ENCODE measurements around the gene NEK1. TPM values are rescaled to one million over a fixed set of nuclear protein-coding genes. Genes with fewer than 3 reads are reported as not detected.
"Not testable (repeated sequence)": the region's sequence is repeated elsewhere in the genome, so short reads cannot be mapped to it uniquely, and the experiment has no call there.

NEK1 gene
- total and polyA plus RNA-seq, 2 experiments from 2014 or later = 7.6 to 14.3 TPM

DNA sequence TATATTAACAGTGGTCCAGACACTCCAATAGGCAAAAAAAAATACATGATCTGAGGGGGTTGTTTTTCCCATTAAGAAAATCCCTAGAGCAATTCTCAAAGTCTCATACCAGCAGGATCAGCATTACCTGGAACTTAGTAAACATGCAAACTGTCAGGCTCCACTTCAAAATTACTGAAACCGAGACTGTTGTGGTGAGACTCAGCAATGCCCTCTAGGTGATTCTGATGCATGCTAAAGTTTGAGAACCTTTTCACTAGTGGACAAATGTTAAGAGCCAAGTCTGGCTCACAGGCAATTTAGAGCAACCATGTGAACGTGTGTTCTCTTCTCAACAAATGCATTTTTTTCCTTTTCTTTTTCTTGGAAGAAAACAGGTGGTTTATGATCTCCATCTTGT lies 30.2 kb downstream of the NEK1 start:
- Histone ChIP-seq H3K4me2 (ENCODE audit: unreplicated experiment) (no peak overlapping the region), H3K9ac (no peak overlapping the region), H3K9me2 (ENCODE audit: insufficient read depth) (no peaks in the 10 kb centered on the region), H3K27me3 (replicated peaks; ENCODE audit: insufficient read depth) (no peaks in the 10 kb centered on the region), H3K4me3 (no peak overlapping the region), H3K36me3 (ENCODE audit: low read depth) (peaks cover 4% of the 10 kb centered on the region; the same call in 1 of the 2 replicates), H3K9me3 (ENCODE audit: low read depth) (no peaks in the 10 kb centered on the region), H4K20me1 (ENCODE audit: insufficient read depth) (no peaks in the 10 kb centered on the region), H2AFZ (no peak overlapping the region), H3F3A (ENCODE audit: insufficient read depth) (no peaks in the 10 kb centered on the region), H3K79me2 (ENCODE audit: insufficient read depth) (no peaks in the 10 kb centered on the region), H3K27ac (no peak overlapping the region), H3K4me1 (ENCODE audit: insufficient read depth) (peaks cover 13% of the 10 kb centered on the region; the same call in 1 of the 2 replicates)
- in situ Hi-C loops (cut with MboI) = no loop called here
- 94 to 100% methylated on average over 2 of the region's 2 CpGs for WGBS, 2 experiments (ENCODE audit: low coverage in 1 of 2, low lambda C conversion rate in 2 of 2, missing lambda C conversion rate in 2 of 2)
- TF ChIP-seq EZH2 (IDR thresholded peaks at IDR 0.05; ENCODE audit: insufficient read depth, poor library complexity, severe bottlenecking) = no peak
- TF ChIP-seq EZH2phosphoT487 (IDR thresholded peaks at IDR 0.05; ENCODE audit: insufficient read depth, low read depth) = no peak
- no peak for DNase-seq

DNA sequence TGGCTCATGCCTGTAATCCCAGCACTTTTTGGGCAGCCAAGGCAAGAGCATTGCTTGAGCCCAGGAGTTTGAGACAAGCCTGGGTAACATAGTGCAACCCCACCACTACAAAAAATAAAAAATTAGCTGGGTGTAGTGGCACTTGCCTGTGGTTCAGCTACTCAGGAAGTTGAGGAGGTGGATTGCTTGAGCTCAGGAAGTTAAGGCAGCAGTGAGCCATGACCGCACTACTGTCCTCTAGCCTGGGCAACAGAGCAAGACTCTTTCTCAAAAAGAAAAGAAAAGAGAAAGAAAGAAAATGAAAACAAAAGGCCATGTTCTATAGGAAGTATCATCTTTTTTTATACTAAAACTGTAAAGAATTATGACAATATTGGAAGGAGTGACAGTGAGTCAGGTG lies 38.5 kb downstream of the NEK1 start:
- Histone ChIP-seq H3K4me2 (ENCODE audit: unreplicated experiment) (no peak overlapping the region), H2AFZ (no peak overlapping the region), H4K20me1 (ENCODE audit: insufficient read depth) (no peaks in the 10 kb centered on the region), H3K36me3 (ENCODE audit: low read depth) (peaks cover 4% of the 10 kb centered on the region; the same call in 1 of the 2 replicates), H3K79me2 (ENCODE audit: insufficient read depth) (no peaks in the 10 kb centered on the region), H3K4me1 (ENCODE audit: insufficient read depth) (no peaks in the 10 kb centered on the region), H3K4me3 (no peak overlapping the region), H3K9ac (no peak overlapping the region), H3K27me3 (replicated peaks; ENCODE audit: insufficient read depth) (no peaks in the 10 kb centered on the region), H3F3A (ENCODE audit: insufficient read depth) (no peaks in the 10 kb centered on the region; the same call in 1 of the 2 replicates), H3K9me3 (ENCODE audit: low read depth) (no peaks in the 10 kb centered on the region), H3K27ac (no peak overlapping the region), H3K9me2 (ENCODE audit: insufficient read depth) (no peaks in the 10 kb centered on the region)
- in situ Hi-C loops (cut with MboI) = no loop called here
- 97 to 100% methylated on average over 1 of the region's 1 CpG for WGBS, 2 experiments (ENCODE audit: low coverage in 1 of 2, low lambda C conversion rate in 2 of 2, missing lambda C conversion rate in 2 of 2)
- no peak for TF ChIP-seq EZH2 (IDR thresholded peaks at IDR 0.05; ENCODE audit: insufficient read depth, poor library complexity, severe bottlenecking)
- no peak for TF ChIP-seq EZH2phosphoT487 (IDR thresholded peaks at IDR 0.05; ENCODE audit: insufficient read depth, low read depth)
- DNase-seq = no peak

DNA sequence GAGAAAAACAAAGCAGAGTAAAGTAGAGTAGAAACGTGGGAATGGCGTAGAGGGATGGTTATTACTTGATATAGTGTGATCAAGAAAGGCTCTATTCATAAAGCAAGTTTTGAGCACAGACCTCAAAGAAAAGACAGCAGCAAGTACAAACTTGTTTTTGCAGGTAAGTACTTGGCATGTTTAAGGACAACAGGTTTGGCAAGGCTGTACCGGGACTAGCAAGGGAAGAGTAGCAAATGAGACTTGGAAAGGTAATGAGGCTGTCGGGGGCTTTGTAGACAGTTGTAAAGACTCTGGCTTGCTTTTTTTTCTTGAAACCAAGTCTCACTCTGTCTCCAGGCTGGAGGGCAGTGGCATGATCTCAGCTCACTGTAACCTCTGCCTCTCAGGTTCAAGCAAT lies 40.9 kb downstream of the NEK1 start:
- Histone ChIP-seq H3K9me2 (ENCODE audit: insufficient read depth) (no peaks in the 10 kb centered on the region), H3K4me3 (no peak overlapping the region), H4K20me1 (ENCODE audit: insufficient read depth) (no peaks in the 10 kb centered on the region), H3K27ac (no peak overlapping the region), H3K4me2 (ENCODE audit: unreplicated experiment) (no peak overlapping the region), H3K27me3 (replicated peaks; ENCODE audit: insufficient read depth) (no peaks in the 10 kb centered on the region), H3K79me2 (ENCODE audit: insufficient read depth) (no peaks in the 10 kb centered on the region), H3K4me1 (ENCODE audit: insufficient read depth) (no peaks in the 10 kb centered on the region), H3F3A (ENCODE audit: insufficient read depth) (no peaks in the 10 kb centered on the region; the same call in 1 of the 2 replicates), H3K36me3 (ENCODE audit: low read depth) (no peaks in the 10 kb centered on the region; the same call in 1 of the 2 replicates), H3K9ac (no peak overlapping the region), H3K9me3 (ENCODE audit: low read depth) (no peaks in the 10 kb centered on the region), H2AFZ (no peak overlapping the region)
- DNase-seq = no peak
- 89 to 93% methylated on average over 4 of the region's 4 CpGs for WGBS, 2 experiments (ENCODE audit: low coverage in 1 of 2, low lambda C conversion rate in 2 of 2, missing lambda C conversion rate in 2 of 2)
- in situ Hi-C loops (cut with MboI) = no loop called here
- TF ChIP-seq EZH2 (IDR thresholded peaks at IDR 0.05; ENCODE audit: insufficient read depth, poor library complexity, severe bottlenecking) (no peak), EZH2phosphoT487 (IDR thresholded peaks at IDR 0.05; ENCODE audit: insufficient read depth, low read depth) (no peak)

DNA sequence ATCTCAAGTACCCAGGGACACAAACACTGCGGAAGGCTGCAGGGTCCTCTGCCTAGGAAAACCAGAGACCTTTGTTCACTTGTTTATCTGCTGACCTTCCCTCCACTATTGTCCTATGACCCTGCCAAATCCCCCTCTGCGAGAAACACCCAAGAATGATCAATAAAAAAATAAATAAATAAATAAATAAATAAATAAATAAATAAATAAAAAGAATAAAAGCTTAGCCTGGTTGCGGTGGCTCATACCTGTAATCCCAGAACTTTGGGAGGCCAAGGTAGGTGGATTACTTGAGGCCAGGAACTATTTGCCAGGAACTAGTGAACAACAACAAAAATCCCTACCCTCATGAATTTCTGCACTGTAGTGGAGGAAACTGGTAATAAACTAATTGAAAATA lies 41.4 kb downstream of the NEK1 start:
- H3F3A ChIP-seq (ENCODE audit: insufficient read depth); H3K4me1 ChIP-seq (ENCODE audit: insufficient read depth); H3K36me3 ChIP-seq (ENCODE audit: low read depth); H3K27me3 ChIP-seq (replicated peaks; ENCODE audit: insufficient read depth); H4K20me1 ChIP-seq (ENCODE audit: insufficient read depth); H3K9me2 ChIP-seq (ENCODE audit: insufficient read depth); H3K4me2 ChIP-seq (ENCODE audit: unreplicated experiment); H3K27ac ChIP-seq; DNase-seq; H3K4me3 ChIP-seq; H3K9me3 ChIP-seq (ENCODE audit: low read depth); H3K79me2 ChIP-seq (ENCODE audit: insufficient read depth); in situ Hi-C loops (cut with MboI); H2AFZ ChIP-seq; H3K9ac ChIP-seq: not testable (repeated sequence)
- WGBS, 2 experiments (ENCODE audit: low coverage in 1 of 2, low lambda C conversion rate in 2 of 2, missing lambda C conversion rate in 2 of 2) = 98 to 100% methylated on average over 2 of the region's 3 CpGs

DNA sequence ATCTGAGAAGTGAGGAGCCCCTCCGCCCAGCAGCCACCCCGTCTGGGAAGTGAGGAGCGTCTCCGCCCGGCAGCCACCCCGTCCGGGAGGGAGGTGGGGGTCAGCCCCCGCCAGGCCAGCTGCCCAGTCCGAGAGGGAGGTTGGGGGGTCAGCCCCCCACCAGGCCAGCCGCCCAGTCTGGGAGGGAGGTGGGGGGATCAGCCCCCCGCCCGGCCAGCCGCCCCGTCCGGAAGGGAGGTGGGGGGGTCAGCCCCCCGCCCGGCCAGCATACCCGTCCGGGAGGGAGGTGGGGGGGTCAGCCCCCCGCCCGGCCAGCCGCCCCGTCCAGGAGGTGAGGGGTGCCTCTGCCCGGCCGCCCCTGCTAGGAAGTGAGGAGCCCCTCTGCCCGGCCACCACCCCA lies 42.1 kb downstream of the NEK1 start:
- H3F3A ChIP-seq (ENCODE audit: insufficient read depth); H3K36me3 ChIP-seq (ENCODE audit: low read depth); in situ Hi-C loops (cut with MboI); DNase-seq; H3K79me2 ChIP-seq (ENCODE audit: insufficient read depth); H3K4me3 ChIP-seq; H3K4me2 ChIP-seq (ENCODE audit: unreplicated experiment); H3K9me3 ChIP-seq (ENCODE audit: low read depth); H3K27ac ChIP-seq; H3K9ac ChIP-seq; H3K27me3 ChIP-seq (replicated peaks; ENCODE audit: insufficient read depth); H2AFZ ChIP-seq; H3K4me1 ChIP-seq (ENCODE audit: insufficient read depth); H3K9me2 ChIP-seq (ENCODE audit: insufficient read depth); H4K20me1 ChIP-seq (ENCODE audit: insufficient read depth): not testable (repeated sequence)
- 96 to 100% methylated on average over 1 to 17 of the region's 26 CpGs for WGBS, 2 experiments (ENCODE audit: low coverage in 1 of 2, low lambda C conversion rate in 2 of 2, missing lambda C conversion rate in 2 of 2)

DNA sequence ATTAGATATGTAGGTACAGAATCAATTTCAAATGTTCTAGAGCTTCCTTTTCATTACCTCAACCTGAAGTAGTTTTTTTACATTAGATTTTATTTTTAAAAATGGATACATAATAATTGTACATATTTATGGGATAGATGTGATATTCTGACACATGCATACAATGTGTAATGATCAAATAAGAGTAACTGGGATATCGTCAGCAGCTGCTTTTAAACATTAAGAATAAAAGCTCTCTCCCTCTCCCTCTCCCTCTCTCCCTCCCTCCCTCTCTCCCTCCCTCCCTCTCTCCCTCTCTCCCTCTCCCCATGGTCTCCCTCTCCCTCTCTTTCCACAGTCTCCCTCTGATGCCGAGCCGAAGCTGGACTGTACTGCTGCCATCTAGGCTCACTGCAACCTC lies 43.2 kb downstream of the NEK1 start:
- H4K20me1 ChIP-seq (ENCODE audit: insufficient read depth); H3K9me2 ChIP-seq (ENCODE audit: insufficient read depth); DNase-seq; H3K79me2 ChIP-seq (ENCODE audit: insufficient read depth); H2AFZ ChIP-seq; H3K4me3 ChIP-seq; H3K9ac ChIP-seq; H3K27me3 ChIP-seq (replicated peaks; ENCODE audit: insufficient read depth); H3K4me1 ChIP-seq (ENCODE audit: insufficient read depth); H3K9me3 ChIP-seq (ENCODE audit: low read depth); H3K36me3 ChIP-seq (ENCODE audit: low read depth); H3K27ac ChIP-seq; H3F3A ChIP-seq (ENCODE audit: insufficient read depth); in situ Hi-C loops (cut with MboI); H3K4me2 ChIP-seq (ENCODE audit: unreplicated experiment): not testable (repeated sequence)
- WGBS, 2 experiments (ENCODE audit: low coverage in 1 of 2, low lambda C conversion rate in 2 of 2, missing lambda C conversion rate in 2 of 2) = 99 to 100% methylated on average over 2 to 3 of the region's 3 CpGs
